ENCODE measurements around the gene RND1.

- no peak for TF ChIP-seq CTCF (IDR thresholded peaks at IDR 0.05)
- TF ChIP-seq POLR2A (IDR thresholded peaks at IDR 0.05) = no peak
These were observed 2.9 kb downstream of the RND1 start for GRCh38 chr12:48862760-48863159.

Measured in thyroid gland (tissue), 4 donors.